Measurements from ENCODE around the gene PHF14.

The PHF14 gene

DNA sequence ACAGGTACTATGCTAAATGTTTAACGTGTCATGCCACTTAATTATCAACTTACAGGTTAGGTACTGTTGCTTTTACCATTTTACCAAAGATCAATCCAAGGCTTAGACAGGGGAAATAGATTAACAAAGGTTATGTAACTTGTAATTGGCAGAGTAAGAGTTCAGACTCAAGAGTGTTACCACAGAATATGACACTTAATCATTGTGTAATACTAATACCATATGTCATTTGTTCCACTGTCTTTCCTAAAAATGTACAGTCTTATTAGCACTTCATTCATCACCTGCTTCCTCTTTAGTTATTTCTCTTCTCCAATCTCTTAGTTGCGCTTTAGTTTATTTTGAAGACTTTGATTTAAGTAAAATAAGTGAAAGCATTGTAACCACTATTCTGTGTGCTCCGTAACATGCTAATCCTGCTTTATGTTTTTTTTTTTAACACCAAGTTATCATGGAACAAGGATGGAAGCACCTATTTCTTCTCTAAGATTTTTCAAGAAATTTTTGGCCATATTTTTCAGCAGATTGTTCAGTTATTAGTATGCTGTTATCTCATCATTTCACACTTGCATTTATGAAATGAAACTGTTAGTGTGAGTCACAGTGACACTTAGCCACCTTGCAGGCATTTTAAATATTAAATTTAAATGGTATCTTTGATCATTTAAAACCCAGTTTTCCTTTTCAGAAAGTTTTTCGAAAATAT lies 197.3 kb downstream of the PHF14 start:
- DNase-seq (ENCODE audit: low read depth in 2 of 2), result no peak

- DNase-seq (ENCODE audit: low read depth in 2 of 2), result no peak
Observed at GRCh38 chr7:11171569-11172192, 198.0 kb downstream of the PHF14 start.

DNA sequence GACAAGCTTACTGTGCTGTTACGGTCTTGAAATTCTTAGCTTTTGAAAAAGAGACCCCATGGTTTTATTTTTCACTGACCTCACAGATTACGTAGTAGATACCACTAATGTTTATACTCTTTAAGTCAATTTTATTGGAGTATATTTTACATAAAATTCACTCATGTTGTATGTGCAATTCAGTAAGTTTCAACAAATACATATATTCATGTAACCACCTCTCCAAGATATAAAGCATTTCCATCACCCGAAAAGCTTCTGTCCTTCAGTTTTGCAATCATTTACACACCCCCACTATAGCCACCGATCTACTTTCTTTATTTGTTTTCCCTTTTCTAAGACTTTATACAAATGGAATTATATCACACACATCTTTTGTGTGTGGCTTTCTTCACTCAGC lies 199.2 kb downstream of the PHF14 start:
- DNase-seq (ENCODE audit: low read depth in 2 of 2), result no peak

DNA sequence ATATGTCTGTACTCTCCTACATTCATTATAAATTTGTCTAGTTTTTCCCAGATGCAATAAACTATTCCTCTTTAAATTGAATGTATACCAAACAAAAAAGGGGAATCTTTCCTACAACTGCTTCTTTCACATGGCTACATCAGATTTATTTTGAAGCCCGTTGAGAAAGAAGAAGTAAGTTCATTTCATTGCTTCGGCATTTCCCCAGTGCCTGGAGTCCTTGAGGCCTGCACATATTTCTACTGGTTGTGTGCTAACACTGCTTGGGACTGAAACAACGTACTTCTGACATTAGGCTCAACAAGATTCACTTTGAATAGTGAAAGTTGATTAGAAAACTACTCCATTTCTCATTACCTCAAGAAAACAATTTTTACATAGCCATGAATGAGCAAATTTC lies 201.7 kb downstream of the PHF14 start:
- DNase-seq (ENCODE audit: low read depth in 2 of 2), result no peak

DNA sequence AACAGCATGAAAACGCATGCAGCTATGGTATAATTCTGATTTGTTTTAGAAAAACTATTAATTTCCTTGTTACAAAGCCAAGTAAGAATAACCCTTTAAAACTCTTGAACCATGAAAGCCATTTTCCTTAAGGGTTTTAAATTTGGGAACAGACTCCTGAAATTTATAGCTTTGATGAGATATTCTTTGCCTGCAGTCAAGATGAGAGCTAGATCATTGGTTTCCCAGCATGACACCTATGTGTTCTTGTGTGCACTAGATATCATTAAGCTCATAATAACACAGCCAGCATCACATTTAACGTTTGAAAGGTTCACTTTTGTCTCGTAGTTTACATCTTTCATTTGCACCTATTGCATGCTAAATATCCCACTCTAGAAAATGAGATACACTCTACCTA lies 202.2 kb downstream of the PHF14 start:
- DNase-seq (ENCODE audit: low read depth in 2 of 2), result no peak

GRCh38 chr7:11176985-11177555 lies 203.4 kb downstream of the PHF14 start:
- DNase-seq (ENCODE audit: low read depth in 2 of 2), result no peak

DNA sequence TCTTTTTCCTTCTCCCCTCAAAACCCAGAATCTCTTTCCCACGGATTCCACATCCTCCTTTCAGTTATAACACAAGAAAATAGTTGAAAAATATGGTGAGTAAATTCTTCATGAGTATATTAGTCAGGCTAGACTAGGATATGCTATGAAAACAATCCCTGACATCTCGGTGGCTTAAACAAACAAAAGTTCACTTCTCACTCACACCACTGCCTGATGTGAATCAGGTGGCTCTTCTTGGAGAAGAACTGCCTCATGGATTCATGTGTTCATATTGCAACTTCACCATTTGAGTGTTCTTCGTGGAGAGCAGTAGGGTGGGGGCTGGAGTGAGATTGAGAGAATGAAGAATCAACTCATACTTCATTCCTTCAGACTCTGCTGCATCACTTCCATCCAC lies 204.1 kb downstream of the PHF14 start:
- DNase-seq (ENCODE audit: low read depth in 2 of 2), result no peak

GRCh38 chr7:11181590-11181989 lies 207.9 kb downstream of the PHF14 start:
- DNase-seq (ENCODE audit: low read depth in 2 of 2), result no peak

DNA sequence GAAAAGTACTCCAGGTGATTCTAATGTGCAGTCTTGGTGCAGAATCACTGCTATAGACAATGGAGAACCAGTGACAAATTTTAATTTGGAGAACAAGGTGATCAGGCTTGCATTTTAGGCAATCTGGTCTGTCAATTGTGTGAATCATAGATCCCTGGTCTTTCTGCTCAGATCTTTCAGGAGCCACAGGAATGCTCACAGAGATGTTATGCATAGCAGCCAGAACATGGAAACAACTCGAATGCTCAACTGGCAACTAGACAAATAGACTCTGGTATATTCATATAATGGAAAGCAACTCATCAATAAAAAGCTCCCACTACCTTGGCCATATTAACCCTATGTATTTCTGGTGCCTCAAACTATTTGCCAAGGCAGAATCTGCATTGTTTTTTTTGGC lies 209.1 kb downstream of the PHF14 start:
- no peak for DNase-seq (ENCODE audit: low read depth in 2 of 2)

DNA sequence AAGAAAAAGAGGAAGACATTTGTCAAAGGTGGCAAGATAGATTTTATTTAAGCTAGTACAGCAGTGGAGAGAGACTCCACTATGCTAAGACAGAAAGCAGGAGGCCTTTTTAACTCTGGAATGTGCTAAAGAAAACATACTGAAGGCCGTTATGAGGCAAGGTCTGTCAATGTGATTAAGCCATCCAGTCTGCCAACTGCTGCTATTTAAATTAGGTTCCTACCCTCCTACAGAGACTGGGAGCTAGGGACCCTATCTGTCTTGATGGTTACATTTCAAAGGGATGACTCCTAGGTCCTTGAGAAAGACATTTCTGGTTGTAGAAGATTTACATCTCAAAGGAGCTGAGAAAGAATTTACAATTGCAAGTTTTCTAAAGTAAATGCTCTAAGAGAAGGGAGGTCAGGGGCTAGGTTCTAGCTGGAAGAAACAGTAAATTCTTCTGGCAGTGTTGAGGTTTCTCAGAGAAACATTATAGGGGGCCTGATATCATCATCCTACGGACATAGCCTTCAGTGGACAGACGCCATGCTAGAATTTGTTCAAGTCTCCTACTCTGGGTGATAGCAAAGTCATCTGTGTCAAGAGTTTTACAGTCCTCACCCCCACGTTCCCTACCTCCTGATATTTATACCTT lies 211.6 kb downstream of the PHF14 start:
- no peak for DNase-seq (ENCODE audit: low read depth in 2 of 2)

DNA sequence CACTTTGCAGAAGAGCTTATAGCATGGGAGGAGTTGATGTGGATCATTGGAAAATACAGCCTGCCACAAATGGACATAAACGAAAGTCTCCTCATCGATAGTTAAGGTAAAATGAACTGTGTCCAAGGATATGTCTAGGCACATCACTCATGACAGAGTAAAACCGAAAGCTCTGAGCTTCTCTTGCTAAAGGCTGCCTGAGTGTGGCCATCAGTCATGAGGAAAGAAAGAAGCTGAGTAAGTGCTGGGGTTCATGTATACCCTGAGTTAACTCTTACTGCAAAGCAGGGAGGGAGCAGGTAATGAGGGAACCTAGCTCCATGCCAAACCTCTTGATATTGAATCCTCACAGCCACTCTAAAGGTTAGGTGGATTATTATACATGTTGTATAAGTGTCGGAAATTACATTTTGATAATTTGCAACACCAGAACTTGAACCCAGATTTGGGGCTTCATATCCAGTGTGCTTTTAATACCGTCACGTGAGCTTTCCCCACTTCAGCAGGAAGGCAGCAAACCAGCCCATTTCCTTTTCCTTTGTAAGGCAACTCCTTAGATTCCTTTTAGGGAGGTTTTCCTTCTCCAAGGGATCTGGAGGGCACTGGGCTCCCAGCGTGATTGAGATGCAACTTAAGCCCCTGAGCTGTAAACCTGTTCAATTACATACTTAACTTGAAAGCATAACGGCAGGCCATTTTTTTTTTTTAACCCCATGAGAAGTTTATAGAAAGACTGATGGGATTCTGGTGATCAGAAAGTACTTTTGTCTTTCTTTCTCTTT lies 215.0 kb downstream of the PHF14 start:
- no peak for DNase-seq (ENCODE audit: low read depth in 2 of 2)

DNA sequence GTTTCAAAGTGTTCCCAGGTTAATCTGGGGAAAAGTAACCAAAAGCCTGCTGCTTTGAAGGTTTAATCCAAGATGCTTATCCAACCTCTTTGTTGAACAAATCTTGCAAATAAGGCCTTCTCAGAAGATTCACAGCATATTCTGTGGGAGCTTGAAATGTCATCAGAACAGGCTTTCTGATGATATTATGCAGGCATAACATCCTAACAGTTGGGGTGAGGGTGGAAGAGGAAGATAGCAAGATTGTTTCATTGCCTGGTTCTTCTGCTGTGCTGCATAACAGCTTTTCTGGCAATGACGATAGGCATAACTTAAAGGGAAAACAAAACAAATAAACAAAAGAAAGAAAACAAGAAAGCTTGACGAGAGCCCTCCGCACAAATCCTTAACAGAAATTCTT lies 217.4 kb downstream of the PHF14 start:
- no peak for DNase-seq (ENCODE audit: low read depth in 2 of 2)

DNA sequence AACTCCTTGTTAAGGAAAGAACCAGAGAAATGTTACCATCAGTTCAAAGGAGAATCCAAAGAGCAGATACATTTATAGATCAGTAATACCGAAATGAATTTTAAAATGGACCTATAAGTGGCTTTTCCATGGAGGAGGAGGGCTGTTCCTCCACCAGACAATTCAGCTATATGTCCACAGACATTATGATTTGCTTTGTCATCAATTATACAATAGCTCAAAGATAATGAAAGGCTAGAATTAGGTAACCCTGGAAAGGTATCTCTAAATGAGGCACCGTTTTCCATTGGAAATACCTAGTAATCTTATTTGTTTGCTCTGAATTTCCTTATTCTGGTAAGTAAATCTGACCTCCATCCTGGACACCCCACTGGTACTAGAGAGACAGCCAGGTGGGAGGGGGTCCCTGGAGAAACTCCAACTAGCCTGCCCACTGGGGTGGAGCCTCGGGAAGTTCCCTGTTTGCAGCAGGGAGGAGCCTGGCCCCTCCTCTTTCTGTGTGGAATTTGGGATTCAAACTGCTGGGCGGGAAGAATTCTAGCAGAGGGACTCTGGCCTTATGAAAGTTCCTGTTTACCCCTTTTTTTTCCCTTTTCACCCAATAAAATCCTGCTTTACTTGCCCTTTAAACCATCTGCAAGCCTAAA lies 218.0 kb downstream of the PHF14 start:
- DNase-seq (ENCODE audit: low read depth in 2 of 2), result no peak

- DNase-seq (ENCODE audit: low read depth in 2 of 2), result no peak
Observed at GRCh38 chr7:11192506-11192905, 218.8 kb downstream of the PHF14 start.

- DNase-seq (ENCODE audit: low read depth in 2 of 2), result no peak
Observed at GRCh38 chr7:11193131-11193867, 219.6 kb downstream of the PHF14 start.

DNA sequence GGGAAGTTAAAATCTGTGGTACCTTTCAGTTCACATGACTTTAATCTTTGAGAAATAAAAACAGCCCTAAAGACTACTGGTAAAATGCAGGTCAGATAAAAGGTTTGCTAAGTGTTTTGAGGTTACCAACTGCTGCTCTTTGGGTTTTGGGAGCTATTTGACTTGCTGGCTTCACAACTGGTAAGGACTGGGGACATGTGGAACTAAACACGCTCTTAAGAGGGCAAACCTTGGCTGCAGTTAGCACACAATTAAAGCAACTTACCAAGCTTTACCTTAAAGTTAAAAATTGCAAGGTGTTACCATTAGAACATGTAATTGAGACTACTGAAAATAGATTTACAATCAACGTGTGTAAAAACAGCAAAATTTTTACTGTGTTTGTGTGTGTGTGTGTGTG lies 220.2 kb downstream of the PHF14 start:
- no peak for DNase-seq (ENCODE audit: low read depth in 2 of 2)

GRCh38 chr7:11194492-11194891 lies 220.8 kb downstream of the PHF14 start:
- no peak for DNase-seq (ENCODE audit: low read depth in 2 of 2)

DNA sequence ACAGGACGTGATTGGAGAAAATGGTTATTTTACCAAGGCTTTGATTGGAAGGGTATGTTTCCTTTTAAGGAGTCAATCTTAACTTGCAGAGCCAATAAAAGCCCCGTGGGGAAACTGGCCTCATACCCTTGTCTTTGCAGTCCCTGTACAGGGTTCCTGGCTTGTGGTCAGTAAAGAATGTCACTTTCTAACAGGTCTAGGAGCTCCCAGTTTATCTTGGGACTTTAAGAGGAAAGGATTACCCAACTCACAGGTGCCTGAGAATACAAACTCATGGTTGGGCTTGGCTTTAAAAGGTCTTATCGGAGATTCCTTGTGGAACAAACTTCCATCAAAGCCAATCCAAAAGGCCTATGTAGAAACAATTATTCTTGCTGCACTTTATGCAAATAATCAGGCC lies 221.8 kb downstream of the PHF14 start:
- no peak for DNase-seq (ENCODE audit: low read depth in 2 of 2)

DNA sequence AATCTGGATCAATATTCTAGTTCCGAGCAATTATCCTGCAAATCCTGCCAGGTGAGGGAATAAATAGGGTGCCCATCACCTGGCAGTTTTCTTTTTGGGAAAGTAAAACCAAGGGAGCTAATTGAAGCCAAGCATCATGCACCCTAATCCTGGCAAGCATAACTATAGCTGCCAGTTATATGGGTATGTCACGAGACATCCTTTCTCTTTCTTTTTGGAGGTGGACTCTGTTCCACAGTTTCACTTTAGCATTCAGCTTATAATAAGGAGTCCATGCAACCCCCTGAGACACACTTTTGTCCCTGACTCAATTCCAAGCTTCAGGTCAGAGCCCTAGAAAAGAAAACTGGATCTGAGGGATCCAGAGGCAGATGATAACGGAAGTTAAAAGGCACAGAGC lies 222.5 kb downstream of the PHF14 start:
- no peak for DNase-seq (ENCODE audit: low read depth in 2 of 2)

DNA sequence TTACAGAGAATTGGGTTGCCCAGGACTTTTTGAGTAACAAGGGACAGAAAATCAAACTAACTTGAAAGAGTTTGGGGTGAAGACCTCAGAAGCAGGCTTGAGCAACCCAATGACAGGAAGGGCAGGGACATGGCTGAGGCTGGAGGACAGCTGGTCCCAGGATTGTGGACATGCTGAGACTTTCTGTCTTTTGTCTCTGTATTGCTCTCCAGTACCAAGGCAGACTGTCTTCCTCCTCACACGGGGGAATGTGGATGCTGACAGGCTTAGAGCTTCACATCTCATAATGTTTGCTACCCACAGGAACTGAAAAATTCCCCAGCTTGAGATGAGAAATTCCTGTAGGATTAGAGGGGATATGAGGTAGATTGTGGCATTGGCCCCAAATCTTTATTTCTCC lies 229.6 kb downstream of the PHF14 start:
- no peak for DNase-seq (ENCODE audit: low read depth in 2 of 2)

GRCh38 chr7:11203683-11204082 lies 230.0 kb downstream of the PHF14 start:
- DNase-seq (ENCODE audit: low read depth in 2 of 2), result no peak
